Astrocyte (in vitro differentiated cells and primary cell): ENCODE data around the gene BANP. TPM values are rescaled to one million over a fixed set of nuclear protein-coding genes. Genes with fewer than 3 reads are reported as not detected.

Source experiments
- DNase-seq: peaks from one replicate; pipeline ENCODE4 v3.0.0-alpha.2; 2010; ENCODE audit warnings: low read depth
- FAIRE-seq: peaks from 2 replicates; lab custom pipeline; 2011; peaks lifted over from hg19 to GRCh38; lab: Jason Lieb, UNC
- H2AFZ ChIP-seq: 2 replicates; pipeline ENCODE4 v1.6.0; 2012; ENCODE audit warnings: low read depth, low read length, inconsistent platforms
- H3K27ac ChIP-seq: 2 replicates; pipeline ENCODE4 v1.5.1; 2011; ENCODE audit warnings: low read depth, low read length, inconsistent platforms
- H3K27me3 ChIP-seq: 2 replicates; pipeline ENCODE4 v1.6.0; 2011; ENCODE audit warnings: low read length, inconsistent platforms; ENCODE audit not compliant: insufficient read depth
- H3K36me3 ChIP-seq: 2 replicates; pipeline ENCODE4 v1.5.1; 2011; ENCODE audit warnings: low read length, inconsistent platforms; ENCODE audit not compliant: insufficient read depth
- H3K4me1 ChIP-seq: 2 replicates; pipeline ENCODE4 v1.5.1; 2011; ENCODE audit warnings: low read length, inconsistent platforms; ENCODE audit not compliant: insufficient read depth
- H3K4me2 ChIP-seq: 2 replicates; pipeline ENCODE4 v1.6.0; 2012; ENCODE audit warnings: low read length, inconsistent platforms
- H3K4me3 ChIP-seq: 2 replicates; pipeline ENCODE4 v1.5.1; 2011; ENCODE audit warnings: low read depth, mild to moderate bottlenecking, low read length, inconsistent platforms; ENCODE audit not compliant: insufficient read depth
- H3K79me2 ChIP-seq: 2 replicates; pipeline ENCODE4 v1.6.0; 2012; ENCODE audit warnings: mild to moderate bottlenecking, low read length, inconsistent platforms; ENCODE audit not compliant: insufficient read depth
- H3K9ac ChIP-seq: 2 replicates; pipeline ENCODE4 v1.6.0; 2012; ENCODE audit warnings: mild to moderate bottlenecking, low read length, inconsistent platforms
- H3K9me3 ChIP-seq: 2 replicates; pipeline ENCODE4 v1.5.1; 2012; ENCODE audit warnings: low read depth, mild to moderate bottlenecking, low read length, inconsistent platforms; ENCODE audit not compliant: insufficient read depth
- H4K20me1 ChIP-seq: 2 replicates; pipeline ENCODE4 v1.6.0; 2012; ENCODE audit warnings: low read length, inconsistent platforms; ENCODE audit not compliant: insufficient read depth
- H3K27ac Mint-ChIP-seq: one replicate; pipeline ENCODE4 v1.8.0; 2021; ENCODE audit warnings: mild to moderate bottlenecking, mixed read lengths; ENCODE audit not compliant: unreplicated experiment
- H3K27me3 Mint-ChIP-seq: one replicate; pipeline ENCODE4 v1.8.0; 2021; ENCODE audit warnings: low read depth, mixed read lengths; ENCODE audit not compliant: unreplicated experiment
- H3K36me3 Mint-ChIP-seq: one replicate; pipeline ENCODE4 v1.8.0; 2021; ENCODE audit warnings: low read depth, mixed read lengths; ENCODE audit not compliant: unreplicated experiment
- H3K4me1 Mint-ChIP-seq: one replicate; pipeline ENCODE4 v1.8.0; 2021; ENCODE audit warnings: low read depth, mixed read lengths; ENCODE audit not compliant: unreplicated experiment
- H3K4me3 Mint-ChIP-seq: one replicate; pipeline ENCODE4 v1.8.0; 2021; ENCODE audit warnings: mild to moderate bottlenecking, moderate library complexity, mixed read lengths; ENCODE audit not compliant: unreplicated experiment
- H3K9me3 Mint-ChIP-seq: one replicate; pipeline ENCODE4 v1.8.0; 2021; ENCODE audit warnings: mild to moderate bottlenecking, mixed read lengths; ENCODE audit not compliant: unreplicated experiment
- CTCF ChIP-seq: IDR thresholded peaks from 2 replicates; pipeline ENCODE4 v1.5.1; 2011; ENCODE audit warnings: low read depth, mild to moderate bottlenecking, inconsistent platforms, low read length, moderate library complexity; ENCODE audit not compliant: insufficient read depth
- EZH2 ChIP-seq: IDR thresholded peaks from 2 replicates; pipeline ENCODE4 v1.6.1; 2012; ENCODE audit warnings: mild to moderate bottlenecking, low read length, inconsistent platforms; ENCODE audit not compliant: insufficient read depth
- total RNA-seq: library from RNA; stranded (reverse); gene quantifications from 2 replicates; pipeline ENCODE4 v1.2.1, GENCODE V29; 2021

The BANP gene
- total RNA-seq, 1 donor from 2014 or later = 28.9 TPM

- Histone ChIP-seq H3K36me3 (no peaks in the 10 kb centered on the region), H4K20me1 (peaks cover 25% of the 10 kb centered on the region), H2AFZ (no peak overlapping the region), H3K79me2 (no peaks in the 10 kb centered on the region), H3K27ac (peak overlapping the region; percentile 48), H3K4me1 (peaks cover 22% of the 10 kb centered on the region), H3K27me3 (no peaks in the 10 kb centered on the region), H3K4me2 (peak overlapping the region; percentile 64), H3K9ac (peak overlapping the region; percentile 63), H3K9me3 (no peaks in the 10 kb centered on the region), H3K4me3 (no peak overlapping the region)
- Mint-ChIP-seq H3K9me3 (no peaks in the 10 kb centered on the region), H3K4me3 (no peak overlapping the region), H3K36me3 (peaks cover 18% of the 10 kb centered on the region), H3K4me1 (peaks cover 28% of the 10 kb centered on the region), H3K27ac (no peak overlapping the region), H3K27me3 (no peaks in the 10 kb centered on the region)
- TF ChIP-seq CTCF = no peak
- no peak for TF ChIP-seq EZH2
- FAIRE-seq (no peak), DNase-seq (no peak)
These were observed 62.6 kb downstream of the BANP start for GRCh38 chr16:88013766-88014251.

DNA sequence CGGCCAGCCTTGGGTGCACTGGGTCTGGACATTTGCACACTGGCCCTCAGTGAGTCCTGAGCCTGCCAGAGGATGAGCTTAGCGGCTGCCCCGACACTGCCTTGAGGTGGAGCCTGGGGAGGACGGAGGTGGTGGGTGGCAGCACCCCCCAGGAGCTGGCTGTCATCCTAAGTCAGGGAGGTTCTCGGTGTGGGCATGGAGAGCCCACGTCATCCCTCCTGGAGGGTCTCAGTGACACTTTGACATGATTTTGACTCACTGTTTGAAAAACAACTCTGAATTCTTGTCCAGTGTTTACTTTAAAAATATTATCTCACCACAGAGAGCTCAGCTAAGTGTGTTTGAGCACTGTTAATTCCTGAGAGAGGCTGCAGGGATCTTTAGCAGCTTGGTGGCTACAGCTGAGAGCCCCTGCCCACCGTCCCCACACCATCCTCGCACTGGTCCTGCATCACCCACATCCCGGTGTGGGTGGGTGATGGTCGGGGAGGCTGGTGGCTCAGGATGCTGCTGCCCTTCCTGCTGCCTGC is 63.1 kb downstream of the BANP start:
- FAIRE-seq = peak; percentile 20
- Histone ChIP-seq H3K4me2 (peak overlapping the region; percentile 64), H3K9ac (peak overlapping the region; percentile 63), H3K27ac (peak overlapping the region; percentile 48), H4K20me1 (peaks cover 25% of the 10 kb centered on the region), H3K9me3 (no peaks in the 10 kb centered on the region), H3K79me2 (no peaks in the 10 kb centered on the region), H3K27me3 (no peaks in the 10 kb centered on the region), H3K36me3 (no peaks in the 10 kb centered on the region), H3K4me1 (peaks cover 22% of the 10 kb centered on the region), H2AFZ (no peak overlapping the region), H3K4me3 (no peak overlapping the region)
- no peaks in the 10 kb centered on the region for H3K9me3 Mint-ChIP-seq
- TF ChIP-seq CTCF (no peak), EZH2 (no peak)
- peaks cover 20% of the 10 kb centered on the region for H3K36me3 Mint-ChIP-seq
- H3K27me3 Mint-ChIP-seq = no peaks in the 10 kb centered on the region
- peaks cover 28% of the 10 kb centered on the region for H3K4me1 Mint-ChIP-seq
- no peak overlapping the region for H3K4me3 Mint-ChIP-seq
- peak; percentile 56 for DNase-seq
- no peak overlapping the region for H3K27ac Mint-ChIP-seq
